Right atrium auricular region (tissue), 2 donors: Measurements from ENCODE around the gene ANAPC7. TPM values are rescaled to one million over a fixed set of nuclear protein-coding genes. Genes with fewer than 3 reads are reported as not detected.

Source experiments
- DNase-seq: peaks from one replicate; pipeline ENCODE4 v3.0.0-alpha.2; 2019; ENCODE audit warnings: low spot score
- H3K27ac ChIP-seq, 2 donors: fragments of 200-600 bp; sonication (generic); 1 replicate in 1 of 2; 2 replicates in 1 of 2; pipeline ENCODE4 v1.5.1; 2016 to 2019
- H3K27me3 ChIP-seq, 2 donors: fragments of 200-600 bp; sonication (generic); one replicate each; pipeline versions ENCODE4 v1.5.1 to v1.6.0; 2017 to 2019
- H3K36me3 ChIP-seq: fragments of 200-600 bp; sonication (generic); one replicate; pipeline ENCODE4 v1.5.1; 2016
- H3K4me1 ChIP-seq, 2 donors: fragments of 200-600 bp; sonication (generic); one replicate each; pipeline versions ENCODE4 v1.5.1 to v1.6.0; 2017 to 2019
- H3K4me3 ChIP-seq, 2 donors: fragments of 200-600 bp; sonication (generic); 1 replicate in 1 of 2; 2 replicates in 1 of 2; pipeline ENCODE4 v1.5.1; 2017 to 2019; ENCODE audit warnings: mild to moderate bottlenecking in 1 of 2, moderate library complexity in 1 of 2
- H3K9me3 ChIP-seq, 2 donors: fragments of 200-600 bp; sonication (generic); one replicate each; pipeline ENCODE4 v1.5.1; 2019
- total RNA-seq, 2 donors: library from RNA; depleted of rRNA; stranded (reverse); fragments of >200 nt; gene quantifications; one replicate each; pipeline ENCODE4 v1.1.0, GENCODE V29; 2016
- TF ChIP-seq, protein P1 (sequence below), 2 donors: fragments of 200-600 bp; sonication (generic); IDR thresholded peaks; one replicate each; pipeline ENCODE4 v1.5.1; 2019; ENCODE audit warnings: antibody characterized with exemption in 2 of 2

Gene ANAPC7, protein sequence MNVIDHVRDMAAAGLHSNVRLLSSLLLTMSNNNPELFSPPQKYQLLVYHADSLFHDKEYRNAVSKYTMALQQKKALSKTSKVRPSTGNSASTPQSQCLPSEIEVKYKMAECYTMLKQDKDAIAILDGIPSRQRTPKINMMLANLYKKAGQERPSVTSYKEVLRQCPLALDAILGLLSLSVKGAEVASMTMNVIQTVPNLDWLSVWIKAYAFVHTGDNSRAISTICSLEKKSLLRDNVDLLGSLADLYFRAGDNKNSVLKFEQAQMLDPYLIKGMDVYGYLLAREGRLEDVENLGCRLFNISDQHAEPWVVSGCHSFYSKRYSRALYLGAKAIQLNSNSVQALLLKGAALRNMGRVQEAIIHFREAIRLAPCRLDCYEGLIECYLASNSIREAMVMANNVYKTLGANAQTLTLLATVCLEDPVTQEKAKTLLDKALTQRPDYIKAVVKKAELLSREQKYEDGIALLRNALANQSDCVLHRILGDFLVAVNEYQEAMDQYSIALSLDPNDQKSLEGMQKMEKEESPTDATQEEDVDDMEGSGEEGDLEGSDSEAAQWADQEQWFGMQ
- total RNA-seq: 10 to 100 TPM; 30.4 to 30.9 TPM

DNA sequence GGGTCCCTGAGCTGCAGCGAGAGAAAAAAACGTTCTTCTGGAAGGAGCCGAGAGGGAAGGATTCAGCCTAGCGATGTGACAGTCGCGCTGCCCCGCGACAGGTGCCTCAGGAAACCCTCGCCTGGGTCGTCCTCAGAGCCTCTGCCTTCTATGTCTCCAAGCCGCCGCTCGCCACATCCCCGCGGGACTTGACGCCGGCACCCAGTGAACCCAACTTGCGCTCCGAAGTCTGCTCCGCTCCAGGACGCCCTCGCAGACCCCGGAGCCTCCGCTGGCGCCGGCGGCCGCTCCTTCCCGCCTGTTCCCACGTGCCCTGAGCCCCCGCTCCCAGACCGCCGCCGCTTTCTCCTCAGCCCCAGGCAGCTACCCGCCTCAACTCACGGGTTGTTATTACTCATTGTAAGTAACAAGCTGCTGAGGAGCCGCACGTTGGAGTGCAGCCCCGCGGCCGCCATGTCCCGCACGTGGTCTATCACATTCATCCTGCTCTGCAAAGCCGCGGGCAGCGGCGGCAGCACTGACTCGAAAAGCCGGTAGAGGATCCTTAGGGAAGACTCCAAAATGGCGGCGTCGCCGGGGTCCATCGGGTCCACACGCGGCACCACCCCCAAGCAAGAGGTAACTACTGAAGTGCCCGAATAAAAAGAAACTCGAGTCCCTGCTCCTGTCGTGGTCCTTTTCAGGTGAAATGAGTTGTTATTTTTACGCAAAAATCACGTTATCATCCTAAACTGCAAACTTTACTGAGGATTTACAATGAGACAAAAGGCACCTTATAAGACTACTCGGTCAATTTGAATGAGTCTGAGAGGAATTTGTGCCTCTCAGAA lies at the start of gene ANAPC7:
Gene ANAPC7, minus strand, starts transcription at position 563 of the 830 bp plus-strand sequence. Its CDS starts 81 bp downstream, at position 482.
- H3K27me3 ChIP-seq: no peaks in the 10 kb centered on the region
- peaks cover 14% of the 10 kb centered on the region for H3K36me3 ChIP-seq
- TF ChIP-seq, protein P1, sequence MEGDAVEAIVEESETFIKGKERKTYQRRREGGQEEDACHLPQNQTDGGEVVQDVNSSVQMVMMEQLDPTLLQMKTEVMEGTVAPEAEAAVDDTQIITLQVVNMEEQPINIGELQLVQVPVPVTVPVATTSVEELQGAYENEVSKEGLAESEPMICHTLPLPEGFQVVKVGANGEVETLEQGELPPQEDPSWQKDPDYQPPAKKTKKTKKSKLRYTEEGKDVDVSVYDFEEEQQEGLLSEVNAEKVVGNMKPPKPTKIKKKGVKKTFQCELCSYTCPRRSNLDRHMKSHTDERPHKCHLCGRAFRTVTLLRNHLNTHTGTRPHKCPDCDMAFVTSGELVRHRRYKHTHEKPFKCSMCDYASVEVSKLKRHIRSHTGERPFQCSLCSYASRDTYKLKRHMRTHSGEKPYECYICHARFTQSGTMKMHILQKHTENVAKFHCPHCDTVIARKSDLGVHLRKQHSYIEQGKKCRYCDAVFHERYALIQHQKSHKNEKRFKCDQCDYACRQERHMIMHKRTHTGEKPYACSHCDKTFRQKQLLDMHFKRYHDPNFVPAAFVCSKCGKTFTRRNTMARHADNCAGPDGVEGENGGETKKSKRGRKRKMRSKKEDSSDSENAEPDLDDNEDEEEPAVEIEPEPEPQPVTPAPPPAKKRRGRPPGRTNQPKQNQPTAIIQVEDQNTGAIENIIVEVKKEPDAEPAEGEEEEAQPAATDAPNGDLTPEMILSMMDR (IDR thresholded peaks at IDR 0.05): peak in 1 of 2 donors; percentile 3

DNA sequence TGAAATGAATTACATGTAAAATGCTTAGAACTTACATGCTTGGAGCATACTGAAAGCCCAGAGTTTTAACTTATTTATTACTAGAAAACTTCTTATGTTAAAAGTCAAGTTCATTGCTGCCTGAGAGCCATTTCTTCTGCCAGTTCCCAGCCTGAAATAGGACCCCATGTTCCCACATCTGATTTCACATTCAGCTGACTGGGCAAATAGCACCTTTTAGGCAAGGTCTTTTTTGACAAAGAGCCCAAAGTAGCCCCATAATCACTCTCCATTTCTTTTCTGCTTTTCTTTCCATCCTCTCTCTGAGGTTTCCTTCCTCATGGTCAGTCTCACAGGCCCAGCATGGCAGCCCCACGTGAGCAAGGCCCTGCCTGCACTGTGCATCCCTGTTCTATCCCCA lies 47.8 kb upstream of the ANAPC7 start:
- Histone ChIP-seq H3K27me3 (no peaks in the 10 kb centered on the region), H3K36me3 (peaks cover 25% of the 10 kb centered on the region), H3K9me3 (no peaks in the 10 kb centered on the region), H3K27ac (no peak overlapping the region), H3K4me3 (no peak overlapping the region), H3K4me1 (peaks cover 0 to 20% of the 10 kb centered on the region in 2 donors)
- TF ChIP-seq, protein P1 (IDR thresholded peaks at IDR 0.05): no peak
- no peak for DNase-seq

More for the DNA sequence above, at the start of gene ANAPC7:
- Histone ChIP-seq H3K27ac (peak within 1 kb of the TSS; percentile 94 to 96), H3K4me1 (peaks cover 0 to 14% of the 10 kb centered on the region in 2 donors), H3K9me3 (no peaks in the 10 kb centered on the region), H3K4me3 (peak within 1 kb of the TSS; percentile 88 to 98)
- DNase-seq: peak; percentile 91

DNA sequence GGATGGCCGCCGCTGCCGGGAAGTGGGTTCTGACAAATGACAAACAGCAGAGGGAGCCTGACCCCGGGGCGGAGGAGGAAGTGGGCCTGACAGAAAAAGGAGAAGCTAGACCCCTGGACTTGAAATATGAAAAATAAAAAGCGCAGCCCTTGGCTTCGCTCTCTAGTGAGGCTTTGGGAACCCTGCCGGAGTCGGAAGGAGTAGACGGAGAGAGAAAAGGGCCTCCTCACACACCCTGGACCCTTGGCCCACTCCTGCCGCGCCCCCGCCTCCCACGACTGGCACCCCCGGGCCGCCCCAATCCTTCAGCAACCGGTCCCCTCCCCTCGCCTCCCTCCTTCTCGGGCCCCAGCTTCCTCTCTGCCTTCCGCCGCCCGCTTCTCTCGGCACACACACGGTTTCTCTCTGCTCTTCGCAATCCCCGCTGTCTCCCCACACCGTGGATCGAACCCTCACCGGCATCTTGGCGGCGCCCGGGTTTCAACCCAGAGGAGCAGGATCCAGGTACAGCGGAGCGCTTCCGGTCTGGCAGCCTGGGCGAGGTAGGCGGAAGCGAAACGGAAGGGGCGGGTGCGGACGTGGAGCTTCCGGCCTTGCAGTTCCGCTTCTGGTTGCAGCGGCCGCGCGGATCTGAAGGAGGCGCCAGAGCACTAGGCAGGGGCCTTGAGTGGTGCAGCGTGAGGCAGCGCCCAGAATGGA lies 46.4 kb upstream of the ANAPC7 start, which contains the start of gene ARPC3:
Gene ARPC3, minus strand, starts transcription at position 539 of the 699 bp plus-strand sequence. Its CDS starts 77 bp downstream, at position 462.
- H3K4me3 ChIP-seq: peak within 1 kb of the TSS; percentile 84 to 92
- H3K9me3 ChIP-seq: no peaks in the 10 kb centered on the region
- peak within 1 kb of the TSS; percentile 84 to 93 for H3K27ac ChIP-seq
- TF ChIP-seq, protein P1 (IDR thresholded peaks at IDR 0.05): peak; percentile 77 to 91
- peaks cover 0 to 20% of the 10 kb centered on the region in 2 donors for H3K4me1 ChIP-seq
- DNase-seq: peak; percentile 94
- H3K36me3 ChIP-seq: peaks cover 19% of the 10 kb centered on the region
- no peaks in the 10 kb centered on the region for H3K27me3 ChIP-seq

DNA sequence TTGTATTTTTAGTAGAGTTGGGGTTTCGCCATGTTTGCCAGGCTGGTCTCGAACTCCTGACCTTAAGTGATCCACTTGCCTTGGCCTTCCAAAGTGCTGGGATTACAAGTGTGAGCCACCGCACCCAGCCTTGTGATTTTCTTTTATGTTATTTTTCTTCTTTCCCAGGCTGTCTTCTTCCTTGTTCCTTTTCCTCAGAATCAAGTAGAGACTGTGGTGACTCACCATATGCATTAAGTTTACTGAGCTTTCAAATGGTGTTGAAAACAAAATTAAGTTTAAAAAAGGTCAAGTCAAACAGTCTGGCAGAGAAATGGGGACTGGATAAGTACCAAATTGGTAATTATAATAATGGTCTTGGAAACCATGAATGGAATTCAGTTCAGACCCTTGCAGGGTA lies 40.9 kb upstream of the ANAPC7 start:
- Histone ChIP-seq H3K4me3 (no peak overlapping the region), H3K27me3 (no peaks in the 10 kb centered on the region), H3K27ac (no peak overlapping the region), H3K9me3 (no peaks in the 10 kb centered on the region), H3K4me1 (peaks cover 0 to 20% of the 10 kb centered on the region in 2 donors), H3K36me3 (peaks cover 54% of the 10 kb centered on the region)
- TF ChIP-seq, protein P1 (IDR thresholded peaks at IDR 0.05): no peak
- DNase-seq: no peak

DNA sequence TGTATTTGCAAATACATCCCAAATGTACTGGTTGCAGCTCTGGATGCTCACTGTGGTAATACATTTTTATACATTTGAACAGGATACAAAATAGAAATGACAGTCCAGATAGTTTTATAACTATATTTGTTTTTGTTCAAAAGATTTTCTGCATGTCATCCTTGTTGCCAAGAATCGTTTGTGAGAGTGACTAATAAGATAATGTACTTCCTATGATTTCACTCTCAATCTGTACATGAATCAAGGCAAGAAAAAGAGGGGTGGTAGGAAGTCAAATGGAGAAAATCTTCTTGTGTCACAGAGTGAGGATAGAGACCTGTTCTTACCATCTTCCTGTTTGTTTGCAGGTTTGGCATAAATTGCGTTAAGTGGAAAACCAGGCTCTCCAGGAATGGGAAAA lies 32.7 kb upstream of the ANAPC7 start:
- no peaks in the 10 kb centered on the region for H3K4me1 ChIP-seq
- no peak overlapping the region for H3K27ac ChIP-seq
- no peaks in the 10 kb centered on the region for H3K9me3 ChIP-seq
- no peak overlapping the region for H3K4me3 ChIP-seq
- H3K36me3 ChIP-seq: peaks cover 66% of the 10 kb centered on the region
- DNase-seq: no peak
- TF ChIP-seq, protein P1 (IDR thresholded peaks at IDR 0.05): no peak
- no peaks in the 10 kb centered on the region for H3K27me3 ChIP-seq
